OCI-LY1 (cell line): ENCODE data around the gene FOXQ1.

Experiments used
- EZH2 ChIP-seq: fragments of 200-600 bp; sonication (generic), shearing (Covaris generic); IDR thresholded peaks from 2 replicates; pipeline ENCODE4 v1.8.0; 2017; ENCODE audit warnings: borderline replicate concordance, mixed run types, mild to moderate bottlenecking, antibody characterized with exemption, low read length, moderate library complexity, mixed read lengths
- TF ChIP-seq, protein P1 (sequence below): fragments of 200-600 bp; sonication (generic), shearing (Covaris generic); IDR thresholded peaks from 2 replicates; pipeline ENCODE4 v1.5.1; 2017; ENCODE audit warnings: mild to moderate bottlenecking, antibody characterized with exemption, low read length, moderate library complexity, mixed read lengths

- TF ChIP-seq, protein P1, sequence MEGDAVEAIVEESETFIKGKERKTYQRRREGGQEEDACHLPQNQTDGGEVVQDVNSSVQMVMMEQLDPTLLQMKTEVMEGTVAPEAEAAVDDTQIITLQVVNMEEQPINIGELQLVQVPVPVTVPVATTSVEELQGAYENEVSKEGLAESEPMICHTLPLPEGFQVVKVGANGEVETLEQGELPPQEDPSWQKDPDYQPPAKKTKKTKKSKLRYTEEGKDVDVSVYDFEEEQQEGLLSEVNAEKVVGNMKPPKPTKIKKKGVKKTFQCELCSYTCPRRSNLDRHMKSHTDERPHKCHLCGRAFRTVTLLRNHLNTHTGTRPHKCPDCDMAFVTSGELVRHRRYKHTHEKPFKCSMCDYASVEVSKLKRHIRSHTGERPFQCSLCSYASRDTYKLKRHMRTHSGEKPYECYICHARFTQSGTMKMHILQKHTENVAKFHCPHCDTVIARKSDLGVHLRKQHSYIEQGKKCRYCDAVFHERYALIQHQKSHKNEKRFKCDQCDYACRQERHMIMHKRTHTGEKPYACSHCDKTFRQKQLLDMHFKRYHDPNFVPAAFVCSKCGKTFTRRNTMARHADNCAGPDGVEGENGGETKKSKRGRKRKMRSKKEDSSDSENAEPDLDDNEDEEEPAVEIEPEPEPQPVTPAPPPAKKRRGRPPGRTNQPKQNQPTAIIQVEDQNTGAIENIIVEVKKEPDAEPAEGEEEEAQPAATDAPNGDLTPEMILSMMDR = no peak
- no peak for TF ChIP-seq EZH2
Observed at GRCh38 chr6:1347161-1347560, 35.3 kb downstream of the FOXQ1 start.
